ENCODE results near the gene NPFFR1. TPM values are rescaled to one million over a fixed set of nuclear protein-coding genes. Genes with fewer than 3 reads are reported as not detected.
A peak's percentile ranks its signal among the peaks of the same experiment; 100 is the strongest.

The NPFFR1 gene
- total RNA-seq, 1 donor from 2014 or later, result not detected

- intact Hi-C loops (cut with DNase I), result no loop called here
- DNase-seq (ENCODE audit: missing footprints), result no peak
- ATAC-seq, result no peak
These were observed 11.5 kb upstream of the NPFFR1 start for GRCh38 chr10:70295321-70295720.

- ATAC-seq, result no peak
- intact Hi-C loops (cut with DNase I), result no loop called here
- DNase-seq (ENCODE audit: missing footprints), result no peak
These were observed 9.5 kb upstream of the NPFFR1 start for GRCh38 chr10:70293169-70293843.

- intact Hi-C loops (cut with DNase I), result no loop called here
- no peak for DNase-seq (ENCODE audit: missing footprints)
- no peak for ATAC-seq
These were observed 8.2 kb upstream of the NPFFR1 start for GRCh38 chr10:70292004-70292403.

- intact Hi-C loops (cut with DNase I), result no loop called here
These were observed 5.9 kb upstream of the NPFFR1 start for GRCh38 chr10:70289739-70290138.

GRCh38 chr10:70286616-70287015, 2.8 kb upstream of the NPFFR1 start:
- DNase-seq (ENCODE audit: missing footprints) (no peak), ATAC-seq (no peak)
- intact Hi-C loops (cut with DNase I), result no loop called here

More at GRCh38 chr10:70289739-70290138, 5.9 kb upstream of the NPFFR1 start:
- ATAC-seq, result no peak
- no peak for DNase-seq (ENCODE audit: missing footprints)

GRCh38 chr10:70285476-70285831, 1.6 kb upstream of the NPFFR1 start:
- ATAC-seq, result no peak
- no peak for DNase-seq (ENCODE audit: missing footprints)
- intact Hi-C loops (cut with DNase I), result no loop called here

GRCh38 chr10:70284542-70285475, 1.0 kb upstream of the NPFFR1 start:
- intact Hi-C loops (cut with DNase I), result no loop called here
- ATAC-seq (no peak), DNase-seq (ENCODE audit: missing footprints) (no peak)

- ATAC-seq, result no peak
- DNase-seq (ENCODE audit: missing footprints), result no peak
- intact Hi-C loops (cut with DNase I), result no loop called here
These were observed 746 bp downstream of the NPFFR1 start for GRCh38 chr10:70283071-70283444.

GRCh38 chr10:70281609-70282008, 2.2 kb downstream of the NPFFR1 start:
- intact Hi-C loops (cut with DNase I), result no loop called here
- no peak for DNase-seq (ENCODE audit: missing footprints)
- ATAC-seq, result no peak

- DNase-seq (ENCODE audit: missing footprints), result no peak
- intact Hi-C loops (cut with DNase I), result no loop called here
- no peak for ATAC-seq
These were observed 3.7 kb downstream of the NPFFR1 start for GRCh38 chr10:70280099-70280498.

- DNase-seq (ENCODE audit: missing footprints) (no peak), ATAC-seq (no peak)
- intact Hi-C loops (cut with DNase I), result no loop called here
These were observed 6.3 kb downstream of the NPFFR1 start for GRCh38 chr10:70277396-70278030.

GRCh38 chr10:70274643-70275042, 9.2 kb downstream of the NPFFR1 start:
- no peak for DNase-seq (ENCODE audit: missing footprints)
- intact Hi-C loops (cut with DNase I), result loop anchor here (2.0 kb wide), 1 partner anchor 90 kb away; no protein-coding TSS in a partner anchor
- peak; percentile 76 for ATAC-seq

- ATAC-seq (no peak), DNase-seq (ENCODE audit: missing footprints) (no peak)
- intact Hi-C loops (cut with DNase I), result no loop called here
These were observed 10.9 kb downstream of the NPFFR1 start for GRCh38 chr10:70272925-70273316.

- ATAC-seq, result peak; percentile 58
- intact Hi-C loops (cut with DNase I), result no loop called here
- DNase-seq (ENCODE audit: missing footprints), result no peak
These were observed 11.5 kb downstream of the NPFFR1 start for GRCh38 chr10:70271996-70272924.

- DNase-seq (ENCODE audit: missing footprints), result no peak
- no peak for ATAC-seq
- intact Hi-C loops (cut with DNase I), result no loop called here
These were observed 12.9 kb downstream of the NPFFR1 start for GRCh38 chr10:70270952-70271351.

GRCh38 chr10:70269741-70270140, 14.1 kb downstream of the NPFFR1 start:
- DNase-seq (ENCODE audit: missing footprints) (no peak), ATAC-seq (no peak)
- intact Hi-C loops (cut with DNase I), result no loop called here

GRCh38 chr10:70268376-70268775, 15.4 kb downstream of the NPFFR1 start:
- ATAC-seq (no peak), DNase-seq (ENCODE audit: missing footprints) (no peak)
- intact Hi-C loops (cut with DNase I), result no loop called here

GRCh38 chr10:70267161-70267933, 16.5 kb downstream of the NPFFR1 start:
- ATAC-seq, result no peak

More at GRCh38 chr10:70267161-70267933, 16.5 kb downstream of the NPFFR1 start:
- intact Hi-C loops (cut with DNase I), result no loop called here
- DNase-seq (ENCODE audit: missing footprints), result no peak

Data from Right ventricle myocardium inferior (tissue), 1 donor.